HCT116 (cell line): ENCODE measurements around the gene PRDX3. TPM values are rescaled to one million over a fixed set of nuclear protein-coding genes. Genes with fewer than 3 reads are reported as not detected.

Source experiments
- ATAC-seq: fragments of 200-7000 bp; cut with Tn5 transposase; 2 replicates; pipeline ENCODE4 v1.9.1; 2020; ENCODE audit warnings: mild to moderate bottlenecking, moderate library complexity
- BruUV-seq: library from RNA; stranded (reverse); fragments of 400-500 nt; replicated peaks from 2 replicates; lab custom pipeline; 2021; lab: Mats Ljungman, UMichigan
- CTCF ChIA-PET: fragments of 300-600 bp; sonication (Branson Sonifier 250); formaldehyde crosslinking; loops from one replicate; lab custom pipeline; 2021; ENCODE audit warnings: antibody characterized with exemption; lab: Charles Lee
- POLR2A ChIA-PET: fragments of 300-600, 350-600 bp; sonication (Branson Sonifier 250); formaldehyde crosslinking; loops from one replicate; lab custom pipeline; 2021; ENCODE audit warnings: antibody characterized with exemption; lab: Charles Lee
- RAD21 ChIA-PET, 2 experiments: fragments of 300-600 bp; sonication (Branson Sonifier 250); formaldehyde crosslinking; loops; one replicate each; lab custom pipeline; 2023; ENCODE audit warnings: low total read pairs in 2 of 2; ENCODE audit not compliant: uncharacterized antibody in 2 of 2, unreplicated experiment in 2 of 2, low non-redundant PET in 1 of 2; lab: Charles Lee
- DNase-seq: peaks from one replicate; pipeline ENCODE4 v3.0.0-alpha.2; 2010; ENCODE audit warnings: low read depth, low spot score
- H2AFZ ChIP-seq: fragments of 200-600 bp; shearing (Covaris generic), sonication (generic); 2 replicates; pipeline ENCODE4 v1.6.1; 2017; ENCODE audit warnings: low read depth, mixed run types, mixed read lengths, antibody characterized with exemption, low read length; ENCODE audit not compliant: poor library complexity, severe bottlenecking
- H3K27ac ChIP-seq: 2 replicates; pipeline ENCODE4 v1.5.1; 2012; ENCODE audit warnings: low read depth, low read length
- H3K27me3 ChIP-seq: fragments of 200-600 bp; sonication (generic); 2 replicates; pipeline ENCODE4 v1.6.1; 2016; ENCODE audit warnings: mixed run types, low read length, mixed read lengths; ENCODE audit not compliant: insufficient read depth
- H3K36me3 ChIP-seq, 2 experiments: fragments of 200-500 bp in 1 of 2; fragments of 200-600 bp in 1 of 2; sonication (Bioruptor generic) in 1 of 2; sonication (generic) in 1 of 2; 2 replicates each; pipeline versions ENCODE4 v1.5.1 to v1.6.1; 2014 to 2016; ENCODE audit warnings: low read length in 2 of 2, inconsistent platforms in 1 of 2, mixed read lengths in 1 of 2, mixed run types in 1 of 2; ENCODE audit not compliant: insufficient read depth in 2 of 2, control insufficient read depth in 1 of 2
- H3K4me1 ChIP-seq, 2 experiments: fragments of 200-600 bp in 1 of 2; sonication (generic) in 1 of 2; 2 replicates each; pipeline versions ENCODE4 v1.5.1 to v1.6.1; 2012 to 2017; ENCODE audit warnings: low read length in 2 of 2, inconsistent platforms in 1 of 2, mild to moderate bottlenecking in 1 of 2, mixed read lengths in 1 of 2, mixed run types in 1 of 2, moderate library complexity in 1 of 2; ENCODE audit not compliant: insufficient read depth in 2 of 2, control insufficient read depth in 1 of 2
- H3K4me2 ChIP-seq: fragments of 200-600 bp; sonication (generic); 2 replicates; pipeline ENCODE4 v1.6.1; 2017; ENCODE audit warnings: mixed run types, low read length, mixed read lengths
- H3K4me3 ChIP-seq, 2 experiments: fragments of 200-600 bp in 1 of 2; sonication (generic) in 1 of 2; replicated peaks in 1 of 2; 2 replicates each; pipeline ENCODE4 v1.5.1; 2011 to 2016; ENCODE audit warnings: low read length in 2 of 2, control low read depth in 1 of 2, low read depth in 1 of 2, mild to moderate bottlenecking in 1 of 2, mixed read lengths in 1 of 2, mixed run types in 1 of 2
- H3K79me2 ChIP-seq: fragments of 200-600 bp; sonication (generic); 2 replicates; pipeline ENCODE4 v1.6.1; 2017; ENCODE audit warnings: mild to moderate bottlenecking, mixed run types, low read length, moderate library complexity, mixed read lengths; ENCODE audit not compliant: insufficient read depth
- H3K9ac ChIP-seq: fragments of 200-600 bp; sonication (generic); 2 replicates; pipeline ENCODE4 v1.6.1; 2016; ENCODE audit warnings: low read length, mixed read lengths
- H3K9me2 ChIP-seq: fragments of 200-600 bp; sonication (generic), shearing (Covaris generic); 2 replicates; pipeline ENCODE4 v1.6.1; 2017; ENCODE audit warnings: mixed run types, mild to moderate bottlenecking, moderate library complexity; ENCODE audit not compliant: insufficient read depth
- H3K9me3 ChIP-seq, 2 experiments: fragments of 200-500 bp in 1 of 2; fragments of 200-600 bp in 1 of 2; sonication (Bioruptor generic) in 1 of 2; sonication (generic) in 1 of 2; 2 replicates each; pipeline ENCODE4 v1.6.1; 2014 to 2017; ENCODE audit warnings: low read length in 2 of 2, mixed read lengths in 2 of 2, inconsistent platforms in 1 of 2, low read depth in 1 of 2, mild to moderate bottlenecking in 1 of 2, mixed run types in 1 of 2, moderate library complexity in 1 of 2; ENCODE audit not compliant: control insufficient read depth in 1 of 2, insufficient read depth in 1 of 2
- H4K20me1 ChIP-seq: fragments of 200-600 bp; sonication (generic), shearing (Covaris generic); 2 replicates; pipeline ENCODE4 v1.6.1; 2017; ENCODE audit warnings: mixed run types, mild to moderate bottlenecking, moderate library complexity; ENCODE audit not compliant: insufficient read depth
- CBX3 ChIP-seq: IDR thresholded peaks from 2 replicates; pipeline ENCODE4 v1.6.1; 2012; ENCODE audit warnings: low read depth
- CEBPB ChIP-seq: IDR thresholded peaks from 2 replicates; pipeline ENCODE4 v1.6.1; 2012; ENCODE audit warnings: low read depth
- CTCF ChIP-seq, 3 experiments: fragments of 200-600 bp in 1 of 3; sonication (generic) in 1 of 3; IDR thresholded peaks in 2 of 3; conservative IDR thresholded peaks in 1 of 3; 2 replicates each; pipeline ENCODE4 v1.5.1; 2012 to 2017; ENCODE audit warnings: low read depth in 2 of 3, low read length in 2 of 3, antibody characterized with exemption in 1 of 3, borderline replicate concordance in 1 of 3, control low read depth in 1 of 3, mild to moderate bottlenecking in 1 of 3, mixed read lengths in 1 of 3, mixed run types in 1 of 3, moderate library complexity in 1 of 3; ENCODE audit not compliant: insufficient read depth in 1 of 3
- EGR1 ChIP-seq: IDR thresholded peaks from 2 replicates; pipeline ENCODE4 v1.6.1; 2012; ENCODE audit warnings: low read depth
- ELF1 ChIP-seq: IDR thresholded peaks from 2 replicates; pipeline ENCODE4 v1.6.1; 2012; ENCODE audit warnings: low read depth, borderline replicate concordance
- EZH2 ChIP-seq: fragments of 200-600 bp; sonication (generic); IDR thresholded peaks from 2 replicates; pipeline ENCODE4 v1.6.1; 2017; ENCODE audit warnings: antibody characterized with exemption, mixed run types
- EZH2phosphoT487 ChIP-seq: fragments of 200-600 bp; IDR thresholded peaks from 2 replicates; pipeline ENCODE4 v1.6.1; 2018; ENCODE audit warnings: antibody characterized with exemption, borderline replicate concordance
- FOSL1 ChIP-seq: IDR thresholded peaks from 2 replicates; pipeline ENCODE4 v1.6.1; 2012; ENCODE audit warnings: low read depth
- JUND ChIP-seq: IDR thresholded peaks from 2 replicates; pipeline ENCODE4 v1.6.1; 2012
- POLR2A ChIP-seq: IDR thresholded peaks from 2 replicates; pipeline ENCODE4 v1.7.0; 2011; ENCODE audit warnings: borderline replicate concordance; ENCODE audit not compliant: insufficient read depth, insufficient read length; ENCODE audit errors: extremely low read depth
- POLR2AphosphoS5 ChIP-seq: IDR thresholded peaks from 2 replicates; pipeline ENCODE4 v1.6.1; 2011; ENCODE audit warnings: mild to moderate bottlenecking, low read depth, low read length, moderate library complexity
- RAD21 ChIP-seq: IDR thresholded peaks from 2 replicates; pipeline ENCODE4 v1.6.1; 2012; ENCODE audit warnings: low read depth, mild to moderate bottlenecking
- REST ChIP-seq: IDR thresholded peaks from 2 replicates; pipeline ENCODE4 v1.6.1; 2012; ENCODE audit warnings: low read depth
- SIN3A ChIP-seq: IDR thresholded peaks from 2 replicates; pipeline ENCODE4 v1.6.1; 2012; ENCODE audit warnings: low read depth
- SP1 ChIP-seq: IDR thresholded peaks from 2 replicates; pipeline ENCODE4 v1.6.1; 2012; ENCODE audit warnings: low read depth
- SRF ChIP-seq: IDR thresholded peaks from 2 replicates; pipeline ENCODE4 v1.6.1; 2012; ENCODE audit warnings: low read depth
- ZNF274 ChIP-seq: fragments of 200-500 bp; sonication (Bioruptor generic); IDR thresholded peaks from 2 replicates; pipeline ENCODE4 v1.6.1; 2014; ENCODE audit warnings: mild to moderate bottlenecking, low read depth, low read length, inconsistent platforms
- intact Hi-C: fragments of 100-400 bp; cut with micrococcal nuclease; formaldehyde crosslinking; loops from 2 replicates; pipeline ENCODE4 v1.10.0; 2022
- total RNA-seq: library from RNA; stranded (reverse); gene quantifications from one replicate; pipeline ENCODE4 v1.2.1, GENCODE V29; 2021; ENCODE audit not compliant: unreplicated experiment
- TF ChIP-seq, protein P1 (sequence below): IDR thresholded peaks from 2 replicates; pipeline ENCODE4 v1.6.1; 2012

The PRDX3 gene
- total RNA-seq, 1 experiment from 2014 or later, result 281 TPM

- peaks cover 4 to 13% of the 10 kb centered on the region in 2 experiments; a peak in 3 of 4 replicates for H3K4me1 ChIP-seq
- ATAC-seq, result no peak
Observed at GRCh38 chr10:119118231-119118630, 60.4 kb downstream of the PRDX3 start.

More at GRCh38 chr10:119118231-119118630, 60.4 kb downstream of the PRDX3 start:
- H3K27ac ChIP-seq, result no peak overlapping the region
- H3K9me3 ChIP-seq, result no peaks in the 10 kb centered on the region
- intact Hi-C loops, result no loop called here
- H3K9ac ChIP-seq, result no peak overlapping the region
- H3K27me3 ChIP-seq, result no peaks in the 10 kb centered on the region
- no peaks in the 10 kb centered on the region for H3K9me2 ChIP-seq
- no peak for DNase-seq
- CTCF ChIA-PET, result no interaction called here
- no peaks in the 10 kb centered on the region for H3K79me2 ChIP-seq
- TF ChIP-seq ELF1 (no peak), SIN3A (no peak), POLR2A (no peak), SP1 (no peak), FOSL1 (no peak), RAD21 (no peak), ZNF274 (no peak), CBX3 (no peak), REST (no peak), SRF (no peak), JUND (no peak), EGR1 (no peak), EZH2 (no peak), CTCF (IDR thresholded peaks at IDR 0.05 in 2 of 3, conservative IDR thresholded peaks at IDR 0.05 in 1 of 3; ENCODE audit: borderline replicate concordance in 1 of 3, insufficient read depth in 1 of 3, low read depth in 2 of 3, low read length in 2 of 3) (no peak), CEBPB (no peak), POLR2AphosphoS5 (no peak), EZH2phosphoT487 (no peak)
- TF ChIP-seq, protein P1, sequence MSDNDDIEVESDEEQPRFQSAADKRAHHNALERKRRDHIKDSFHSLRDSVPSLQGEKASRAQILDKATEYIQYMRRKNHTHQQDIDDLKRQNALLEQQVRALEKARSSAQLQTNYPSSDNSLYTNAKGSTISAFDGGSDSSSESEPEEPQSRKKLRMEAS, result no peak
- RAD21 ChIA-PET, result no interaction called here
- POLR2A ChIA-PET, result no interaction called here
- no peaks in the 10 kb centered on the region for H4K20me1 ChIP-seq
- no peak overlapping the region for H3K4me3 ChIP-seq
- H3K36me3 ChIP-seq, result peaks cover 18 to 33% of the 10 kb centered on the region in 2 experiments
- no peak overlapping the region for H2AFZ ChIP-seq
- no TSS peak for BruUV-seq
- no peak overlapping the region for H3K4me2 ChIP-seq
